Omental fat pad (tissue), 4 donors: ENCODE data around the gene SH2D4B. TPM values are rescaled to one million over a fixed set of nuclear protein-coding genes. Genes with fewer than 3 reads are reported as not detected.
A peak's percentile ranks its signal among the peaks of the same experiment; 100 is the strongest.

Experiments used
- ATAC-seq: fragments of 150-250 bp; one replicate; pipeline ENCODE4 v1.9.1; 2016; ENCODE audit warnings: mild to moderate bottlenecking, moderate library complexity; ENCODE audit not compliant: low FRiP score
- DNase-seq: peaks from one replicate; pipeline ENCODE4 v3.0.0-alpha.2; 2019; ENCODE audit warnings: low spot score
- CTCF ChIP-seq, 3 donors: fragments of 450-650 bp; IDR thresholded peaks; one replicate each; pipeline ENCODE4 v1.5.1; 2016 to 2017; ENCODE audit warnings: antibody characterized with exemption in 3 of 3, mild to moderate bottlenecking in 3 of 3, moderate library complexity in 2 of 3
- total RNA-seq, 4 donors: library from RNA; depleted of rRNA; stranded (reverse); fragments of >200 nt; gene quantifications; one replicate each; pipeline ENCODE4 v1.1.0, GENCODE V29; 2016

Gene SH2D4B
- total RNA-seq, 4 donors from 2014 or later: 0.13 TPM; not detected in 3

GRCh38 chr10:80506189-80506575, 31.5 kb upstream of the SH2D4B start:
- no peak for DNase-seq
- ATAC-seq: no peak
- TF ChIP-seq CTCF (IDR thresholded peaks at IDR 0.05): no peak

GRCh38 chr10:80506836-80507487, 30.7 kb upstream of the SH2D4B start:
- no peak for ATAC-seq
- no peak for TF ChIP-seq CTCF (IDR thresholded peaks at IDR 0.05)
- DNase-seq: no peak

DNA sequence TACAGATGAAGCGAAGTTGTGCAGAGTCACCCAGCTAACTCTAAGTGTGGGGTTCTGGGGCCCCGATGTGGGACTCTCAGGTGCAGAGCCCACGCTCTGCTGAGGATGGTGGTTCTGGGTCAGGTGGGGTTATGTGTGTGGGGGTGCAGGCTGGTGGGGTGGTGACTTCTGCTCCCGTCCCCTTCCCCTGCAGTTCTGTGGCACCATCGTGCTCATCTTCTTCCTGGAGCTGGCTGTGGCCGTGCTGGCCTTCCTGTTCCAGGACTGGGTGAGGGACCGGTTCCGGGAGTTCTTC, 28.6 kb upstream of the SH2D4B start:
- DNase-seq: no peak
- ATAC-seq: no peak
- no peak for TF ChIP-seq CTCF (IDR thresholded peaks at IDR 0.05)

DNA sequence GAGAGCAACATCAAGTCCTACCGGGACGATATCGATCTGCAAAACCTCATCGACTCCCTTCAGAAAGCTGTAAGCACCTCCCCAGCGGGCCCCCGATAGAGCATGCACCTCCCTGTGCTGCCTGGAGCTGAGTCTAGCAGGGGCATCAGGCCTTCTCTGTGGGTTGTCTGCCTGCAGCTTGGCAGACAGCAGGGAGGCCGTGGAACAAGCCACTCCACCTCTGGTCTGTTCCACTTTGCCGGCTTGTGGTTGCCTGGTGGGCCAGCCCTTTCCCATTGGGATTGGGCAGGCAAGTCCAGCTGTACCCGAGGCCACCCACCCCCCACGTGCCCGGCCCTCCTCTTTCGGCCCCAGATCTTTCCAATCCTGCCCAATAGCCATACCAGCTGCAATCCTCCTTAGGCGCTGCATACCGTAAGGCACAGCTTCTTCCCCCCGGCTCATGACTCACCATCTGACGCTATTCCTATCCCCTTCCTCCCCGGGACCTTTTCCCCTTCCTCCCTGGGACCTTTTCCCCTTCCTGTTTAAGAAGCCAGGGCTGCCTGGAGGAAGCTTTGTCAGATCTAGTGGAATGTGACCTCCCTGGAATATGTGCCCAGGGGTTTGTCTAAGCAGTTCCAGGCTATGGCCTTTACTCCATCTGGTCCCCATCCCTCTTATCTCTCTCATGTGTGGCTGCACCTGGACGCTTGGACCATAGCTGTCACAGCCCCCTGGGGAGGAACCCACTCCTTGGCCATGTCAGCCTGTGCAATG, 28.1 kb upstream of the SH2D4B start:
- ATAC-seq (peak; percentile 47), DNase-seq (no peak)
- TF ChIP-seq CTCF (IDR thresholded peaks at IDR 0.05): no peak

- ATAC-seq (no peak), DNase-seq (no peak)
- no peak for TF ChIP-seq CTCF (IDR thresholded peaks at IDR 0.05)
These were observed 25.6 kb upstream of the SH2D4B start for GRCh38 chr10:80512031-80512526.

- DNase-seq (no peak), ATAC-seq (no peak)
- no peak for TF ChIP-seq CTCF (IDR thresholded peaks at IDR 0.05)
These were observed 24.6 kb upstream of the SH2D4B start for GRCh38 chr10:80513106-80513505.

GRCh38 chr10:80515511-80515910, 22.2 kb upstream of the SH2D4B start:
- no peak for TF ChIP-seq CTCF (IDR thresholded peaks at IDR 0.05)
- DNase-seq (no peak), ATAC-seq (no peak)
